ENCODE measurements around the gene CFL1.

- TF ChIP-seq POLR2A (IDR thresholded peaks at IDR 0.05; ENCODE audit: low read depth, low read length), result no peak; the same call in 1 of the 2 replicates
- TF ChIP-seq RFX5 (IDR thresholded peaks at IDR 0.05; ENCODE audit: low read depth, low read length), result no peak
- TF ChIP-seq CTCF (conservative IDR thresholded peaks at IDR 0.05; ENCODE audit: low read depth, low read length), result peak; percentile 100
- no peak for TF ChIP-seq BHLHE40 (IDR thresholded peaks at IDR 0.05; ENCODE audit: low read depth, low read length)
- no peak for TF ChIP-seq USF2 (IDR thresholded peaks at IDR 0.05; ENCODE audit: low read depth, low read length)
- TF ChIP-seq CEBPB (IDR thresholded peaks at IDR 0.05; ENCODE audit: low read depth, low read length), result no peak
- TF ChIP-seq RCOR1 (IDR thresholded peaks at IDR 0.05; ENCODE audit: insufficient replicate concordance, low read length), result peak; percentile 39
- no peak for TF ChIP-seq ELK1 (IDR thresholded peaks at IDR 0.05; ENCODE audit: borderline replicate concordance, low read depth, low read length)
- TF ChIP-seq CHD1 (IDR thresholded peaks at IDR 0.05; ENCODE audit: low read depth, low read length), result no peak
- TF ChIP-seq MAZ (IDR thresholded peaks at IDR 0.05; ENCODE audit: borderline replicate concordance, low read depth, low read length), result peak; percentile 78; the same call in 1 of the 2 replicates
- TF ChIP-seq MXI1 (IDR thresholded peaks at IDR 0.05; ENCODE audit: borderline replicate concordance, low read depth, low read length), result no peak
- no peak for TF ChIP-seq FOS (IDR thresholded peaks at IDR 0.05; ENCODE audit: low read depth, low read length)
- TF ChIP-seq MAFK (IDR thresholded peaks at IDR 0.05; ENCODE audit: low read depth, low read length), result no peak
- TF ChIP-seq SMC3 (IDR thresholded peaks at IDR 0.05; ENCODE audit: low read depth, low read length), result peak; percentile 95
These were observed 26.7 kb upstream of the CFL1 start for GRCh38 chr11:65884716-65885092.
